HFFc6 (cell line): Measurements from ENCODE around the gene DSG3. TPM values are rescaled to one million over a fixed set of nuclear protein-coding genes. Genes with fewer than 3 reads are reported as not detected.
"Not testable (repeated sequence)": the region's sequence is repeated elsewhere in the genome, so short reads cannot be mapped to it uniquely, and the experiment has no call there.

ENCODE experiments used
- DNase-seq: peaks from one replicate; pipeline ENCODE4 v3.0.0-alpha.2; 2018
- H3K27ac Mint-ChIP-seq: 2 replicates; pipeline ENCODE4 v1.8.0; 2020; ENCODE audit warnings: mild to moderate bottlenecking, mixed read lengths
- H3K27me3 Mint-ChIP-seq: 2 replicates; pipeline ENCODE4 v1.8.0; 2021; ENCODE audit warnings: mild to moderate bottlenecking, moderate library complexity, mixed read lengths; ENCODE audit not compliant: insufficient read depth
- H3K36me3 Mint-ChIP-seq: 2 replicates; pipeline ENCODE4 v1.8.0; 2021; ENCODE audit warnings: low read depth, mixed read lengths
- H3K4me1 Mint-ChIP-seq: 2 replicates; pipeline ENCODE4 v1.8.0; 2020; ENCODE audit warnings: low read depth, mixed read lengths
- H3K4me3 Mint-ChIP-seq: 2 replicates; pipeline ENCODE4 v1.8.0; 2020; ENCODE audit warnings: mild to moderate bottlenecking, moderate library complexity, mixed read lengths
- H3K9me3 Mint-ChIP-seq: 2 replicates; pipeline ENCODE4 v1.8.0; 2020; ENCODE audit warnings: mild to moderate bottlenecking, mixed read lengths
- total RNA-seq, 6 experiments: library from RNA; stranded (reverse); fragmentation: NEBNext Ultra II Directional; extraction: Animal tissue kit (Norgen Biotek cat#: 25700); gene quantifications; 2 replicates in 1 of 6; 3 replicates in 5 of 6; pipeline ENCODE4 v1.2.3, GENCODE V29; 2021
- TF ChIP-seq, protein P1 (sequence below): fragments of 200-600 bp; sonication (generic); IDR thresholded peaks from 2 replicates; pipeline ENCODE4 v1.5.0; 2021; ENCODE audit warnings: antibody characterized with exemption, mild to moderate bottlenecking

The DSG3 gene
- total RNA-seq, 6 experiments from 2014 or later, result not detected

DNA sequence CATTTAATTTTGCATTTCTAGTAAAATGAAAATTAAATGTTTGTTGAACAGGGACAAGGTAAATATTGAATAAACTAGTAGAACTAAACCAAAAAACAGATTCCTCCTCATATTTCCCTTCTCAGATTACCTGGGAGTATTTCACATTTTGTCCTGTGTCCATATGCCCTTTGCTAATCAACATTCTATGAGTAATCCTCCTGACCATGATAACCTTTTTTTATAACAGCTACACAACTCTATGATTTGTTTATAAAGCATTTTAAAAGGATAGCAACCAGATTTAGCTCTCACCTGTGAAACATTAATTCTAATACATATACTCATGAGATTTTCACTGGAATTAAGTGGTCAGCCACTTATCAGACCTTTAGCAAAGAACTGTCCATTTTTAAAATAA lies 43.3 kb downstream of the DSG3 start:
- peaks cover 35% of the 10 kb centered on the region for H3K9me3 Mint-ChIP-seq
- no peak overlapping the region for H3K27ac Mint-ChIP-seq
- H3K4me1 Mint-ChIP-seq, result no peaks in the 10 kb centered on the region
- H3K36me3 Mint-ChIP-seq, result no peaks in the 10 kb centered on the region; the same call in 1 of the 2 replicates
- H3K4me3 Mint-ChIP-seq, result no peak overlapping the region
- TF ChIP-seq, protein P1, sequence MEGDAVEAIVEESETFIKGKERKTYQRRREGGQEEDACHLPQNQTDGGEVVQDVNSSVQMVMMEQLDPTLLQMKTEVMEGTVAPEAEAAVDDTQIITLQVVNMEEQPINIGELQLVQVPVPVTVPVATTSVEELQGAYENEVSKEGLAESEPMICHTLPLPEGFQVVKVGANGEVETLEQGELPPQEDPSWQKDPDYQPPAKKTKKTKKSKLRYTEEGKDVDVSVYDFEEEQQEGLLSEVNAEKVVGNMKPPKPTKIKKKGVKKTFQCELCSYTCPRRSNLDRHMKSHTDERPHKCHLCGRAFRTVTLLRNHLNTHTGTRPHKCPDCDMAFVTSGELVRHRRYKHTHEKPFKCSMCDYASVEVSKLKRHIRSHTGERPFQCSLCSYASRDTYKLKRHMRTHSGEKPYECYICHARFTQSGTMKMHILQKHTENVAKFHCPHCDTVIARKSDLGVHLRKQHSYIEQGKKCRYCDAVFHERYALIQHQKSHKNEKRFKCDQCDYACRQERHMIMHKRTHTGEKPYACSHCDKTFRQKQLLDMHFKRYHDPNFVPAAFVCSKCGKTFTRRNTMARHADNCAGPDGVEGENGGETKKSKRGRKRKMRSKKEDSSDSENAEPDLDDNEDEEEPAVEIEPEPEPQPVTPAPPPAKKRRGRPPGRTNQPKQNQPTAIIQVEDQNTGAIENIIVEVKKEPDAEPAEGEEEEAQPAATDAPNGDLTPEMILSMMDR, result no peak
- no peaks in the 10 kb centered on the region; the same call in 1 of the 2 replicates for H3K27me3 Mint-ChIP-seq
- DNase-seq, result no peak

DNA sequence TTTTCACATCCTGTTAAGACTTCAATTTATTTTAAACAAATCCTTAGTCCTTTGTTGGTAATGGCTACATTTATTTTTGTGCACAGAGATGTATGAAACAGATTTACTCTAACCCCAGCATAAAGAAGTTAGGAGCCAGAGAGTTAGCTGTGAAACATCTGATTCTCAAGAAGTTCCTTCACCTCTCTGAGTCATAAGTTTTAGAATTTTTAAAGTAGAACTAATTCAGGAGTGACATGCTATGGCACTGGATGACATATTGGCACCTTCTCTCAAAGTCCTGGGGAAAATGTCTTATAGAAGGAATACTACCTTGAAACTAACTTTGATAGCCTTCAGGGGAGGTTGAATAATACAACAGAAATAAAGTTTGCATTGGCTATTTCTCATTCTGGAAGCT lies 44.0 kb downstream of the DSG3 start:
- DNase-seq, result no peak
- no peaks in the 10 kb centered on the region; the same call in 1 of the 2 replicates for H3K36me3 Mint-ChIP-seq
- no peaks in the 10 kb centered on the region; the same call in 1 of the 2 replicates for H3K27me3 Mint-ChIP-seq
- no peak overlapping the region for H3K27ac Mint-ChIP-seq
- H3K9me3 Mint-ChIP-seq, result peaks cover 30% of the 10 kb centered on the region
- no peaks in the 10 kb centered on the region for H3K4me1 Mint-ChIP-seq
- TF ChIP-seq, protein P1, result no peak
- no peak overlapping the region for H3K4me3 Mint-ChIP-seq

- TF ChIP-seq, protein P1, result no peak
- DNase-seq, result no peak
- no peaks in the 10 kb centered on the region for H3K27me3 Mint-ChIP-seq
- no peak overlapping the region for H3K27ac Mint-ChIP-seq
- peaks cover 38% of the 10 kb centered on the region for H3K9me3 Mint-ChIP-seq
- H3K4me3 Mint-ChIP-seq, result no peak overlapping the region
- no peaks in the 10 kb centered on the region; the same call in 1 of the 2 replicates for H3K36me3 Mint-ChIP-seq
- H3K4me1 Mint-ChIP-seq, result no peaks in the 10 kb centered on the region
Observed at GRCh38 chr18:31492671-31493070, 45.1 kb downstream of the DSG3 start.

DNA sequence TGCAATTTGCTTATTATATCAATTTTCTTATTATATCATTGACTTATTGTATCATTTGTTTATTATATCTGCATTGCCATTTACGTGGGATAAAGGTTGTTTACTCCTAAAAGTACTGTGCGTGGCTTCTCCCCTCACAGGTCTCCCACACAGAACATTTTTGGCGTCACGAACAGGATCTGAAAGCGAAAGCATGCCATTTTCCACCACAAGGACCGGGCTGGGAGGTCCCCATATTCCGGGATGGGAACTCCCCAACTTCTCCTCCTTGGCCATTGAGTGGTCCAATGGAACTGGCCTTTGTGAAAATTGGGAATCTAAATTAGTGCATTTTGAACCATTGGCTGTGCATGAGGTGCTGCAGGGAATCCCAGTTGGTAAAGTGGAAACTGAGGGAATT lies 45.6 kb downstream of the DSG3 start:
- DNase-seq, result no peak
- H3K9me3 Mint-ChIP-seq, result peaks cover 35% of the 10 kb centered on the region
- H3K36me3 Mint-ChIP-seq, result no peaks in the 10 kb centered on the region
- no peaks in the 10 kb centered on the region for H3K27me3 Mint-ChIP-seq
- H3K4me3 Mint-ChIP-seq, result no peak overlapping the region
- TF ChIP-seq, protein P1, result no peak
- no peaks in the 10 kb centered on the region for H3K4me1 Mint-ChIP-seq
- H3K27ac Mint-ChIP-seq, result no peak overlapping the region

- Mint-ChIP-seq H3K4me1 (no peaks in the 10 kb centered on the region), H3K9me3 (peaks cover 38% of the 10 kb centered on the region), H3K4me3 (no peak overlapping the region), H3K36me3 (no peaks in the 10 kb centered on the region), H3K27me3 (no peaks in the 10 kb centered on the region), H3K27ac (no peak overlapping the region)
- DNase-seq, result no peak
- TF ChIP-seq, protein P1, result no peak
Observed at GRCh38 chr18:31493941-31494340, 46.4 kb downstream of the DSG3 start.

DNA sequence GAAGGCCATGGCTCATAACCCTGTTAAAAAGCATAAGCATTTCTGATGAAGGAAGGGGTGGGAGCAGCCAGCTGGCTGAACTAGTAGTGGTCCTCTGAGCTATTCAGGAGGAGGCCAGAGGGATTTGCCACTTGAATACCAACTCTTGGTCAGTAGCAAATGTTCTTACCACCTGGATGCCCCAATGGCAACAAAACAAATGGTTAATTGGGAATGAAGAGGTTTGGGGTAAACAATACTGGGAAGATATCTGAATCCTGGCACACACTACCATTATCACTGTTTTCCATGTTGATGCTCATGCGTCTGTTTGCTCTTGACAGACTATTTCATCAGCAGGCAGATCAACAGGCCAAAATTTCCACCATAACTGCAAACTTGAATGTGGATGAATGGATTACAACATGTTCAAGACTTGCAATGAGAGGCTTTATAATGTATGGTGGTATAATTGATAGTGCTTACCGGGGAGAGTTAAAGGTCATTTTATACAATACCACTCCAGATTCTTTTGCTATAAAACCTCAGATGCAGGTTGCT lies 47.2 kb downstream of the DSG3 start:
- not testable (repeated sequence) for H3K27me3 Mint-ChIP-seq, H3K4me3 Mint-ChIP-seq, H3K36me3 Mint-ChIP-seq, H3K27ac Mint-ChIP-seq, H3K4me1 Mint-ChIP-seq, DNase-seq
- H3K9me3 Mint-ChIP-seq, result peaks cover 38% of the 10 kb centered on the region
